Right forelimb (tissue), 1 donor: ENCODE data around the gene SLC30A5.

Experiments
- DNase-seq: peaks from one replicate; pipeline ENCODE4 v3.0.0-alpha.2; 2018

The SLC30A5 gene

GRCh38 chr5:69167929-69168328 lies 74.1 kb downstream of the SLC30A5 start:
- no peak for DNase-seq

- DNase-seq = no peak
Observed at GRCh38 chr5:69170495-69170894, 76.7 kb downstream of the SLC30A5 start.

GRCh38 chr5:69170969-69171368 lies 77.2 kb downstream of the SLC30A5 start:
- no peak for DNase-seq
